GM12878 (cell line): ENCODE results near the gene RTN4R. TPM values are rescaled to one million over a fixed set of nuclear protein-coding genes. Genes with fewer than 3 reads are reported as not detected.
"Not testable (repeated sequence)": the region's sequence is repeated elsewhere in the genome, so short reads cannot be mapped to it uniquely, and the experiment has no call there.

ENCODE experiments used
- ATAC-seq: fragments of 200-7000 bp; cut with Tn5 transposase; 3 replicates; pipeline ENCODE4 v1.9.1; 2020; ENCODE audit warnings: mild to moderate bottlenecking, moderate library complexity
- BruUV-seq: library from RNA; stranded (reverse); fragments of 400-500 nt; replicated peaks from 2 replicates; lab custom pipeline; 2021; lab: Mats Ljungman, UMichigan
- CTCF ChIA-PET: fragments of 300-600 bp; sonication (Branson Sonifier 250); formaldehyde crosslinking; extraction: SDS; loops from one replicate; lab custom pipeline; 2021; ENCODE audit warnings: inconsistent platforms; lab: Yijun Ruan, JAX
- POLR2A ChIA-PET: fragments of 350-600 bp; formaldehyde crosslinking; extraction: SDS; loops from one replicate; lab custom pipeline; 2021; ENCODE audit warnings: inconsistent platforms; lab: Charles Lee
- RAD21 ChIA-PET: fragments of 300-600 bp; sonication (Branson Sonifier 250); formaldehyde crosslinking; loops from one replicate; lab custom pipeline; 2023; ENCODE audit warnings: antibody characterized with exemption; ENCODE audit not compliant: unreplicated experiment; lab: Charles Lee
- SMC1A ChIA-PET: fragments of 300-600 bp; sonication (Branson Sonifier 250); formaldehyde crosslinking; loops from one replicate; lab custom pipeline; 2023; ENCODE audit not compliant: unreplicated experiment, uncharacterized antibody; lab: Charles Lee
- DNase-seq: peaks from one replicate; pipeline ENCODE4 v3.0.0-alpha.2; 2011; ENCODE audit warnings: low read depth, low spot score
- FAIRE-seq: peaks from 3 replicates; lab custom pipeline; 2011; peaks lifted over from hg19 to GRCh38; lab: Jason Lieb, UNC
- H2AFZ ChIP-seq: 2 replicates; pipeline ENCODE4 v1.6.0; 2011; ENCODE audit warnings: low read depth, low read length, control low read depth; ENCODE audit not compliant: control insufficient read depth
- H3K27ac ChIP-seq: 2 replicates; pipeline ENCODE4 v1.5.1; 2011; ENCODE audit warnings: control low read depth; ENCODE audit not compliant: control insufficient read depth, insufficient read depth
- H3K27me3 ChIP-seq, 2 experiments: replicated peaks in 1 of 2; 2 replicates each; pipeline versions ENCODE4 v1.6.0 to v1.6.1; 2011; ENCODE audit warnings: low read length in 1 of 2; ENCODE audit not compliant: control insufficient read depth in 2 of 2, insufficient read depth in 2 of 2
- H3K36me3 ChIP-seq, 2 experiments: 2 replicates each; pipeline ENCODE4 v1.5.1; 2011; ENCODE audit warnings: low read length in 1 of 2; ENCODE audit not compliant: control insufficient read depth in 2 of 2, insufficient read depth in 2 of 2
- H3K4me1 ChIP-seq: 2 replicates; pipeline ENCODE4 v1.6.1; 2011; ENCODE audit warnings: mild to moderate bottlenecking, low read length, moderate library complexity, mixed read lengths; ENCODE audit not compliant: control insufficient read depth, insufficient read depth
- H3K4me2 ChIP-seq: 2 replicates; pipeline ENCODE4 v1.6.0; 2011; ENCODE audit warnings: control low read depth; ENCODE audit not compliant: control insufficient read depth, insufficient read depth
- H3K4me3 ChIP-seq: fragments of 200-600 bp; sonication (generic); 2 replicates; pipeline ENCODE4 v1.5.1; 2016
- H3K79me2 ChIP-seq: 2 replicates; pipeline ENCODE4 v1.6.0; 2011; ENCODE audit warnings: low read length; ENCODE audit not compliant: control insufficient read depth, insufficient read depth
- H3K9ac ChIP-seq: 2 replicates; pipeline ENCODE4 v1.8.0; 2011; ENCODE audit warnings: low read length, control low read depth, mixed read lengths; ENCODE audit not compliant: control insufficient read depth, insufficient read depth
- H3K9me3 ChIP-seq: replicated peaks from 3 replicates; pipeline ENCODE4 v1.5.1; 2011; ENCODE audit warnings: mild to moderate bottlenecking, low read length; ENCODE audit not compliant: control insufficient read depth, insufficient read depth
- H4K20me1 ChIP-seq: 2 replicates; pipeline ENCODE4 v1.6.0; 2011; ENCODE audit not compliant: control insufficient read depth, insufficient read depth
- WGBS: methylation state at CpG from one replicate; pipeline ENCODE4 v1.1.6; 2016; ENCODE audit warnings: low lambda C conversion rate; ENCODE audit not compliant: insufficient replicate concordance, insufficient coverage; ENCODE audit errors: missing lambda C conversion rate; 5-methylcytosine and 5-hydroxymethylcytosine counted together
- in situ Hi-C: fragments of 300-500 bp; cut with MboI; formaldehyde crosslinking; loops from 9 replicates; pipeline ENCODE4 v1.14.3; 2018; ENCODE audit warnings: mixed read lengths
- intact Hi-C: fragments of 100-400 bp; cut with micrococcal nuclease; formaldehyde crosslinking; loops from one replicate; pipeline ENCODE4 v1.14.2; 2022; ENCODE audit not compliant: unreplicated experiment
- polyA plus RNA-seq, 11 experiments: library from polyadenylated mRNA; depleted of rRNA in 4 of 11; unstranded in 6 of 11; stranded (reverse) in 5 of 11; fragments of >200 nt; fragmentation: Nextera tagmentation in 4 of 11; fragmentation: Illumina TruSeq in 1 of 11; extraction: Ambion mirVana in 4 of 11; extraction: Trizol in 1 of 11; gene quantifications; 1 replicate in 1 of 11; 2 replicates in 10 of 11; pipeline versions ENCODE4 v1.2.1 to v1.2.3, GENCODE V29; 2011 to 2016; ENCODE audit warnings: inconsistent platforms in 2 of 11, missing spikeins in 2 of 11, low read depth in 1 of 11
- total RNA-seq, 4 experiments: library from RNA; depleted of rRNA in 3 of 4; stranded (reverse); fragments of >200 nt in 3 of 4; fragmentation: Illumina TruSeq in 1 of 4; extraction: Trizol in 1 of 4; gene quantifications; 2 replicates each; pipeline versions ENCODE4 v1.2.1 to v1.2.3, GENCODE V29; 2013 to 2021

RTN4R gene
- total and polyA plus RNA-seq, 10 of the 15 experiments (the other 5 are each of a cell fraction or from before 2014, with no cell fraction given): 0.03 to 1.0 (median 0.60) TPM; not detected in 2

DNA sequence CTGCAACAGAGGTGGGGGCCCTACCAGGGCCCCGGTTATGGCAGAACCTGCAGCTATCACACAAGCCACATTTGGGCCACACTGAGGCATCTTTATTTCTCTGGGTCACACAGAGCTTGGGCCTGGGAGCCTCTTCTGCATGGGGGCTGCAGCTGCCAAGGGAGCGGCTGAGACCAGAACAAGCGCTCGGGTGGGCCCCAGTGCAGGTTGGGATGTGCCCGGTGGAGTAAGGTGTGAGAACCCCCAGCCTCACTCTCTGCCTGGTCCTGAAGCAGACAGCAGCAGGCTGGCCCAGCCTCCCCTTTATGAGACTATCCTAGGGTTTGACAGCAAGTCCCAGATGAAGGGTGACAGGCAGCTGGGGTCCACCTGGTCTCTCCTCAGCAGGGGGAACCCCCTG is 46.1 kb upstream of the RTN4R start:
- H3K4me2 ChIP-seq, H3K79me2 ChIP-seq, SMC1A ChIA-PET, H3K27me3 ChIP-seq, FAIRE-seq, BruUV-seq, intact Hi-C loops, H2AFZ ChIP-seq, H3K27ac ChIP-seq, CTCF ChIA-PET, H3K9ac ChIP-seq, DNase-seq, RAD21 ChIA-PET, H4K20me1 ChIP-seq, ATAC-seq, in situ Hi-C loops, H3K36me3 ChIP-seq, H3K4me3 ChIP-seq, POLR2A ChIA-PET, H3K9me3 ChIP-seq, H3K4me1 ChIP-seq: not testable (repeated sequence)
- 93% methylated on average over 4 of the region's 5 CpGs for WGBS

GRCh38 chr22:20313306-20314077 is 45.4 kb upstream of the RTN4R start:
- H3K9ac ChIP-seq, H3K27ac ChIP-seq, SMC1A ChIA-PET, in situ Hi-C loops, BruUV-seq, H2AFZ ChIP-seq, H4K20me1 ChIP-seq, RAD21 ChIA-PET, ATAC-seq, H3K4me2 ChIP-seq, CTCF ChIA-PET, H3K4me3 ChIP-seq, DNase-seq, H3K27me3 ChIP-seq, H3K36me3 ChIP-seq, H3K9me3 ChIP-seq, FAIRE-seq, H3K79me2 ChIP-seq, POLR2A ChIA-PET, intact Hi-C loops, H3K4me1 ChIP-seq: not testable (repeated sequence)
- WGBS: 76% methylated on average over 8 of the region's 11 CpGs
